HEK293 (cell line): ENCODE data around the gene MCCC2.

Experiments used
- CTCF ChIA-PET: fragments of 350-600 bp; formaldehyde crosslinking; extraction: SDS; loops from one replicate; lab custom pipeline; 2021; ENCODE audit warnings: antibody characterized with exemption; lab: Yijun Ruan, JAX
- POLR2A ChIA-PET: fragments of 300-600 bp; formaldehyde crosslinking; extraction: SDS; loops from one replicate; lab custom pipeline; 2020; ENCODE audit warnings: antibody characterized with exemption, inconsistent platforms; lab: Yijun Ruan, JAX
- H3K27ac ChIP-seq: fragments of 200-500 bp; sonication (Bioruptor generic); 2 replicates; pipeline ENCODE4 v1.5.1; 2014; ENCODE audit warnings: low read depth, low read length, control low read depth, inconsistent platforms; ENCODE audit errors: extremely low read depth
- H3K36me3 ChIP-seq, 2 experiments: fragments of 200-500 bp in 1 of 2; sonication (Bioruptor generic) in 1 of 2; 1 replicate in 1 of 2; 2 replicates in 1 of 2; pipeline ENCODE4 v1.5.1; 2014 to 2017; ENCODE audit warnings: inconsistent platforms in 2 of 2, low read length in 2 of 2; ENCODE audit not compliant: control insufficient read depth in 2 of 2, insufficient read depth in 1 of 2
- H3K4me1 ChIP-seq: fragments of 200-500 bp; sonication (Bioruptor generic); 2 replicates; pipeline ENCODE4 v1.5.1; 2014; ENCODE audit warnings: mild to moderate bottlenecking, low read length, inconsistent platforms; ENCODE audit not compliant: control insufficient read depth, insufficient read depth
- H3K4me3 ChIP-seq: 2 replicates; pipeline ENCODE4 v1.5.1; 2011; ENCODE audit warnings: low read depth, mild to moderate bottlenecking, control low read depth, low read length, moderate library complexity
- H3K9me3 ChIP-seq: fragments of 200-500 bp; sonication (Bioruptor generic); 2 replicates; pipeline ENCODE4 v1.5.1; 2014; ENCODE audit warnings: low read depth, low read length, inconsistent platforms; ENCODE audit not compliant: control insufficient read depth, insufficient read depth
- HOXC10 ChIP-seq: sonication (generic); formaldehyde crosslinking; IDR thresholded peaks from 2 replicates; pipeline ENCODE4 v1.8.1; 2023; ENCODE audit warnings: mild to moderate bottlenecking, missing genetic modification reagents
- KLF1 ChIP-seq: fragments of 450-650 bp; formaldehyde crosslinking; IDR thresholded peaks from 2 replicates; pipeline ENCODE4 v1.5.1; 2016; ENCODE audit warnings: missing biosample characterization, missing genetic modification characterization
- SCRT1 ChIP-seq: fragments of 450-650 bp; formaldehyde crosslinking; IDR thresholded peaks from 2 replicates; pipeline ENCODE4 v1.5.1; 2016; ENCODE audit warnings: missing biosample characterization, missing genetic modification characterization, borderline replicate concordance
- ZBTB20 ChIP-seq: fragments of 450-650 bp; formaldehyde crosslinking; IDR thresholded peaks from 2 replicates; pipeline ENCODE4 v1.5.1; 2016; ENCODE audit warnings: missing biosample characterization, missing genetic modification characterization
- ZBTB21 ChIP-seq: fragments of 450-650 bp; formaldehyde crosslinking; IDR thresholded peaks from 2 replicates; pipeline ENCODE4 v1.5.1; 2017; ENCODE audit warnings: missing biosample characterization, missing genetic modification characterization
- ZFHX2 ChIP-seq: fragments of 450-650 bp; formaldehyde crosslinking; conservative IDR thresholded peaks from 2 replicates; pipeline ENCODE4 v1.5.1; 2016; ENCODE audit warnings: missing biosample characterization, missing genetic modification characterization
- ZNF138 ChIP-seq: fragments of 450-650 bp; formaldehyde crosslinking; IDR thresholded peaks from 2 replicates; pipeline ENCODE4 v1.5.1; 2016; ENCODE audit warnings: missing biosample characterization, missing genetic modification characterization, borderline replicate concordance
- ZNF416 ChIP-seq: fragments of 450-650 bp; formaldehyde crosslinking; IDR thresholded peaks from 2 replicates; pipeline ENCODE4 v1.5.1; 2016; ENCODE audit warnings: missing biosample characterization, missing genetic modification characterization
- ZNF549 ChIP-seq: fragments of 450-650 bp; IDR thresholded peaks from 2 replicates; pipeline ENCODE4 v1.5.1; 2018; ENCODE audit warnings: missing biosample characterization, missing genetic modification characterization, mild to moderate bottlenecking, inconsistent platforms, moderate library complexity
- ZNF623 ChIP-seq: fragments of 450-650 bp; formaldehyde crosslinking; IDR thresholded peaks from 2 replicates; pipeline ENCODE4 v1.5.1; 2016; ENCODE audit warnings: missing biosample characterization, missing genetic modification characterization
- ZNF76 ChIP-seq: fragments of 450-650 bp; formaldehyde crosslinking; IDR thresholded peaks from 2 replicates; pipeline ENCODE4; 2016; ENCODE audit warnings: low read depth, missing biosample characterization, missing genetic modification characterization, borderline replicate concordance
- TF ChIP-seq, protein P1 (sequence below): fragments of 450-650 bp; IDR thresholded peaks from 2 replicates; pipeline ENCODE4 v1.5.1; 2018; ENCODE audit warnings: missing biosample characterization, mild to moderate bottlenecking, missing genetic modification characterization
- TF ChIP-seq, protein P2 (sequence below): fragments of 450-650 bp; formaldehyde crosslinking; IDR thresholded peaks from 2 replicates; pipeline ENCODE4 v1.5.1; 2016; ENCODE audit warnings: missing biosample characterization, missing genetic modification characterization
- TF ChIP-seq, protein P3 (sequence below): fragments of 450-650 bp; formaldehyde crosslinking; IDR thresholded peaks from 2 replicates; pipeline ENCODE4 v1.5.1; 2016; ENCODE audit warnings: missing biosample characterization, missing genetic modification characterization
- TF ChIP-seq, protein P4 (sequence below): fragments of 450-650 bp; formaldehyde crosslinking; IDR thresholded peaks from 2 replicates; pipeline ENCODE4 v1.5.1; 2016; ENCODE audit warnings: missing biosample characterization, missing genetic modification characterization, borderline replicate concordance

MCCC2 gene

DNA sequence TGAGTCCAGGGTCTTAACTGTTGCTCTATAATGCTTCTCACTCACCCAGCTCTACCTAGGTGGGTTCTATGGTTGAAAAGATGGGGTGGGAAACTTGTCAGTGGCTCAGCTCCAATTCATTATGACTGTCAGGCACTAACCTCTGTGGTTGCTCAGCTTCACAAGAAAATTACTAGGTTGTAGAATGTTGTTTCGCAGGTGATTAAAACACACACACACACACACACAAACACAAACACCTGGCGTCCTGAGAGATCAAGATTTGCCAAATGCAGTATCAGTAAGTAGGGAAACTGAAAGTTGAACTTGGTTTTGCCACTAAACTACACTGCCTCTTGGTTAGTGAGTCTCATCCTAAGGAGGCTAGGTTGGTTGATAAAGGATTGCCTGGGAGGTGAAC lies 2.8 kb downstream of the MCCC2 start:
- no peaks in the 10 kb centered on the region for H3K9me3 ChIP-seq
- no peak overlapping the region for H3K4me3 ChIP-seq
- H3K27ac ChIP-seq: no peak overlapping the region
- H3K4me1 ChIP-seq: 0 out of 2 replicates have a peak, but pooled peaks cover 2% of the 10 kb centered on the region
- ChIA-PET POLR2A (interaction anchor here (0.8 kb wide), 1 partner anchor 152 kb away, joined by 3 read pairs; no protein-coding TSS in a partner anchor), CTCF (interaction anchor here (3.9 kb wide), 1 partner anchor 11 kb away, joined by 20 read pairs; no protein-coding TSS in a partner anchor)
- TF ChIP-seq ZNF76 (tag by site-specific recombination) (no peak), HOXC10 (CRISPR knock-in tag) (no peak), ZBTB21 (tag by site-specific recombination) (no peak)
- H3K36me3 ChIP-seq: peaks cover 4 to 6% of the 10 kb centered on the region in 2 experiments; a peak in 2 of 3 replicates

DNA sequence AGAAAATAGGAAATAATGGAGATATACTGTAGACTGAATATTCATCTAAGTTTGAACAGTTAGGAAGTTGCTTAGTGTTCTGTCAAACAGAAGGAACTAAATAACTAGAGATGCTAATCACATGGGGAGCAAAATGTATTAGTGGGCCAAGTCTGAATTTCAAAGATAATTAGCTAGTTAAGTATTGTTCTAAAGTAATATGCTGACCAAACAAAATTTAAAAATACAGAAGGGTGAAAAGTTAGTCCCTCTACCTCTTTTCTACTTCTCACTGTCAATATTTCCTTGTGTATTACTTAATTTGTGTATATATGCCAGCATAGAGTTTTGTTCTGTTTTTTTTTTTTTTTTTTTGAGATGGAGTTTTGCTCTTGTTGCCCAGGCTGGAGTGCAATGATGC lies 4.0 kb downstream of the MCCC2 start:
- no peak for TF ChIP-seq SCRT1 (tag by site-specific recombination)
- no peak for TF ChIP-seq ZNF549
- TF ChIP-seq, protein P1, sequence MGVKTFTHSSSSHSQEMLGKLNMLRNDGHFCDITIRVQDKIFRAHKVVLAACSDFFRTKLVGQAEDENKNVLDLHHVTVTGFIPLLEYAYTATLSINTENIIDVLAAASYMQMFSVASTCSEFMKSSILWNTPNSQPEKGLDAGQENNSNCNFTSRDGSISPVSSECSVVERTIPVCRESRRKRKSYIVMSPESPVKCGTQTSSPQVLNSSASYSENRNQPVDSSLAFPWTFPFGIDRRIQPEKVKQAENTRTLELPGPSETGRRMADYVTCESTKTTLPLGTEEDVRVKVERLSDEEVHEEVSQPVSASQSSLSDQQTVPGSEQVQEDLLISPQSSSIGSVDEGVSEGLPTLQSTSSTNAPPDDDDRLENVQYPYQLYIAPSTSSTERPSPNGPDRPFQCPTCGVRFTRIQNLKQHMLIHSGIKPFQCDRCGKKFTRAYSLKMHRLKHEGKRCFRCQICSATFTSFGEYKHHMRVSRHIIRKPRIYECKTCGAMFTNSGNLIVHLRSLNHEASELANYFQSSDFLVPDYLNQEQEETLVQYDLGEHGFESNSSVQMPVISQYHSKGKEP (tag by site-specific recombination): no peak
- TF ChIP-seq ZNF416 (tag by site-specific recombination): no peak
- TF ChIP-seq, all 188 proteins: peak for 0
- ChIA-PET CTCF (interaction anchor here (0.6 to 3.9 kb wide), 3 partner anchors 10 to 156 kb away, joined by 3 to 20 read pairs (median 5); no protein-coding TSS in a partner anchor), POLR2A (no interaction called here)
- Histone ChIP-seq H3K27ac (no peak overlapping the region), H3K36me3 (peaks cover 6% of the 10 kb centered on the region in 2 experiments; a peak in 2 of 3 replicates), H3K9me3 (no peaks in the 10 kb centered on the region), H3K4me3 (no peak overlapping the region), H3K4me1 (0 out of 2 replicates have a peak, but pooled peaks cover 2% of the 10 kb centered on the region)

DNA sequence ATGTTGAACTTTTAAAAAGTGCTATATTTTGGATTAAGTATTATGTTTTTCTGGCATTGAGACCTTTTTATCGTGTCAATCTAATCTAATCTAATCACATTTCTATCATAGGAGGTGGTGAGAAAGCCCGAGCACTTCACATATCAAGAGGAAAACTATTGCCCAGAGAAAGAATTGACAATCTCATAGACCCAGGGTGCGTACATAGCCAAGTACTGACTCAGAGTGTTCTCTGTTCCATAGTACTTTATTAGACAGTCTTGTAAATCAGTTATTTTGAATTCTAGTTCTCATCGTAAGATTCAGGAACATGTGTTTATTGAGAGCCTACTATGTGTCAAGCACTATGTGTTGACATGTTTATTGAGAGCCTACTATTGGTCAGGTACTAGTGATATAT lies 9.0 kb downstream of the MCCC2 start:
- H3K27ac ChIP-seq: no peak overlapping the region
- no peak for TF ChIP-seq ZNF138 (tag by site-specific recombination)
- no peaks in the 10 kb centered on the region for H3K9me3 ChIP-seq
- no peak overlapping the region for H3K4me3 ChIP-seq
- H3K36me3 ChIP-seq: peaks cover 34 to 47% of the 10 kb centered on the region in 2 experiments
- ChIA-PET CTCF (no interaction called here), POLR2A (no interaction called here)
- peaks cover 6% of the 10 kb centered on the region for H3K4me1 ChIP-seq

DNA sequence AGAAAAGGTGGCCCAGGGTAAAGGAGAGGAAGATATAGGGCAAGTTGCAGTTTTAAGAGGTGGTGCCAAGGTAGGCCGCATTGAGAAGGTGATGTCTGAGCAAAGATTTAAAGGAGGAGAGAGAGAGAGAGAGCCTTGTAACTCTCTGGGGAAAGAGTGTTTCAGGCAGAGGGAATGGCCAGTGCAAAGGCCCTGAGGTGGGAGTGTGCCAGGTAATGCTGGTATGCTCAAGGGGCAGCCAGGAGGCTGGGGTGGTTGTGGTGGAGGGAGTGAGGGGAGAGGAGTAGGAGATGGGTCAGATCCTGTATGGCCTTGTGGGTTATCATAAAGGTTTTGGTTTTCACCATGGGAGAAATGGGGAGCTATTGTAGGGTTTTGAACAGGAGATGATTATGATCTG lies 9.9 kb downstream of the MCCC2 start:
- peaks cover 12% of the 10 kb centered on the region for H3K4me1 ChIP-seq
- CTCF ChIA-PET: no interaction called here
- H3K27ac ChIP-seq: no peak overlapping the region
- H3K9me3 ChIP-seq: no peaks in the 10 kb centered on the region
- POLR2A ChIA-PET: no interaction called here
- TF ChIP-seq SCRT1 (tag by site-specific recombination) (no peak), ZNF623 (tag by site-specific recombination) (peak; percentile 92)
- TF ChIP-seq, protein P2, sequence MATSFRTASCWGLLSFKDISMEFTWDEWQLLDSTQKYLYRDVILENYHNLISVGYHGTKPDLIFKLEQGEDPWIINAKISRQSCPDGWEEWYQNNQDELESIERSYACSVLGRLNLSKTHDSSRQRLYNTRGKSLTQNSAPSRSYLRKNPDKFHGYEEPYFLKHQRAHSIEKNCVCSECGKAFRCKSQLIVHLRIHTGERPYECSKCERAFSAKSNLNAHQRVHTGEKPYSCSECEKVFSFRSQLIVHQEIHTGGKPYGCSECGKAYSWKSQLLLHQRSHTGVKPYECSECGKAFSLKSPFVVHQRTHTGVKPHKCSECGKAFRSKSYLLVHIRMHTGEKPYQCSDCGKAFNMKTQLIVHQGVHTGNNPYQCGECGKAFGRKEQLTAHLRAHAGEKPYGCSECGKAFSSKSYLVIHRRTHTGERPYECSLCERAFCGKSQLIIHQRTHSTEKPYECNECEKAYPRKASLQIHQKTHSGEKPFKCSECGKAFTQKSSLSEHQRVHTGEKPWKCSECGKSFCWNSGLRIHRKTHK: no peak
- peaks cover 36 to 47% of the 10 kb centered on the region in 2 experiments for H3K36me3 ChIP-seq
- H3K4me3 ChIP-seq: no peak overlapping the region

DNA sequence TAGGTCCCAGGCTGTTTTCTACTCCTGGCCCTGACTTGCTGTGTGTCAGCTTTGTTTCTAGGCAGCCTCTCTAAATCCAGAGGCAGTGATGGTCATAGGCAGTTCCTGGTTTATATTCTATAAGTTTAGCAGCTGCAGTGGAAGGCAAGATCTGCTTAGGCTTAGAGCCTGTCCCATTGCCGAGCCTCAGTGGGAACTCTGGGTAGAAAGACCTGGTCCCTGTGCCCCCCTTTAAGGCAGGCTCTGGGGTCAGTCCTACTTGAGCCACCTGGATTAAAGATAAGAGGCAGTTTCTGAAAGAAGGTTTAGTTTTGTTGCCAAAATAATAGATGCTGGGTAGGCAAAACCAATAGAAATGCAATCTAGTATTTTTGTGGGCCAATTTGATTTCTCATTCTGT lies 13.6 kb downstream of the MCCC2 start:
- Histone ChIP-seq H3K36me3 (peaks cover 45 to 65% of the 10 kb centered on the region in 2 experiments), H3K27ac (peak overlapping the region; percentile 54), H3K9me3 (no peaks in the 10 kb centered on the region), H3K4me3 (no peak overlapping the region), H3K4me1 (peaks cover 15% of the 10 kb centered on the region)
- POLR2A ChIA-PET: interaction anchor here (1.3 kb wide), 1 partner anchor 14 kb away, joined by 20 read pairs; the partner anchor contains the start of gene MCCC2
- TF ChIP-seq KLF1 (tag by site-specific recombination) (no peak), ZNF623 (tag by site-specific recombination) (no peak), ZBTB20 (no peak), ZFHX2 (tag by site-specific recombination) (no peak)
- TF ChIP-seq, protein P3, sequence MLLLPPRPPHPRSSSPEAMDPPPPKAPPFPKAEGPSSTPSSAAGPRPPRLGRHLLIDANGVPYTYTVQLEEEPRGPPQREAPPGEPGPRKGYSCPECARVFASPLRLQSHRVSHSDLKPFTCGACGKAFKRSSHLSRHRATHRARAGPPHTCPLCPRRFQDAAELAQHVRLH (tag by site-specific recombination): no peak
- TF ChIP-seq, protein P4, sequence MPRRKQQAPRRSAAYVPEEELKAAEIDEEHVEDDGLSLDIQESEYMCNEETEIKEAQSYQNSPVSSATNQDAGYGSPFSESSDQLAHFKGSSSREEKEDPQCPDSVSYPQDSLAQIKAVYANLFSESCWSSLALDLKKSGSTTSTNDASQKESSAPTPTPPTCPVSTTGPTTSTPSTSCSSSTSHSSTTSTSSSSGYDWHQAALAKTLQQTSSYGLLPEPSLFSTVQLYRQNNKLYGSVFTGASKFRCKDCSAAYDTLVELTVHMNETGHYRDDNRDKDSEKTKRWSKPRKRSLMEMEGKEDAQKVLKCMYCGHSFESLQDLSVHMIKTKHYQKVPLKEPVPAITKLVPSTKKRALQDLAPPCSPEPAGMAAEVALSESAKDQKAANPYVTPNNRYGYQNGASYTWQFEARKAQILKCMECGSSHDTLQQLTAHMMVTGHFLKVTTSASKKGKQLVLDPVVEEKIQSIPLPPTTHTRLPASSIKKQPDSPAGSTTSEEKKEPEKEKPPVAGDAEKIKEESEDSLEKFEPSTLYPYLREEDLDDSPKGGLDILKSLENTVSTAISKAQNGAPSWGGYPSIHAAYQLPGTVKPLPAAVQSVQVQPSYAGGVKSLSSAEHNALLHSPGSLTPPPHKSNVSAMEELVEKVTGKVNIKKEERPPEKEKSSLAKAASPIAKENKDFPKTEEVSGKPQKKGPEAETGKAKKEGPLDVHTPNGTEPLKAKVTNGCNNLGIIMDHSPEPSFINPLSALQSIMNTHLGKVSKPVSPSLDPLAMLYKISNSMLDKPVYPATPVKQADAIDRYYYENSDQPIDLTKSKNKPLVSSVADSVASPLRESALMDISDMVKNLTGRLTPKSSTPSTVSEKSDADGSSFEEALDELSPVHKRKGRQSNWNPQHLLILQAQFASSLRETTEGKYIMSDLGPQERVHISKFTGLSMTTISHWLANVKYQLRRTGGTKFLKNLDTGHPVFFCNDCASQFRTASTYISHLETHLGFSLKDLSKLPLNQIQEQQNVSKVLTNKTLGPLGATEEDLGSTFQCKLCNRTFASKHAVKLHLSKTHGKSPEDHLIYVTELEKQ (tag by site-specific recombination): no peak
- CTCF ChIA-PET: interaction anchor here (0.7 to 2.1 kb wide), 16 partner anchors 10 to 157 kb away, joined by 3 to 20 read pairs (median 3); partner anchors contain the start of gene MCCC2
